SK-N-SH (cell line): ENCODE measurements around the gene TUT7. TPM values are rescaled to one million over a fixed set of nuclear protein-coding genes. Genes with fewer than 3 reads are reported as not detected.

ENCODE experiments used
- CTCF ChIA-PET: fragments of 300-600, 350-600 bp; formaldehyde crosslinking; extraction: SDS; loops from one replicate; lab custom pipeline; 2021; lab: Yijun Ruan, JAX
- POLR2A ChIA-PET: fragments of 350-600 bp; sonication (Branson Sonifier 250); formaldehyde crosslinking; extraction: SDS; loops from one replicate; lab custom pipeline; 2020; ENCODE audit warnings: antibody characterized with exemption, inconsistent platforms; lab: Yijun Ruan, JAX
- DNase-seq: peaks from one replicate; pipeline ENCODE4 v3.0.0; 2012
- H2AFZ ChIP-seq: fragments of 200-600 bp; sonication (generic); 2 replicates; pipeline ENCODE4 v1.8.1; 2016; ENCODE audit warnings: antibody characterized with exemption, mild to moderate bottlenecking, low read depth
- H3F3A ChIP-seq: fragments of 200-600 bp; sonication (generic); replicated peaks from 2 replicates; pipeline ENCODE3; 2016; ENCODE audit warnings: antibody characterized with exemption, mild to moderate bottlenecking; ENCODE audit not compliant: insufficient read depth
- H3K27ac ChIP-seq, 2 experiments: fragments of 200-500 bp in 1 of 2; fragments of 200-600 bp in 1 of 2; sonication (Bioruptor generic) in 1 of 2; sonication (generic), shearing (Covaris generic) in 1 of 2; 2 replicates each; pipeline versions ENCODE4 v1.5.1 to v1.6.1; 2014 to 2016; ENCODE audit warnings: low read depth in 2 of 2, inconsistent platforms in 1 of 2, low read length in 1 of 2, mild to moderate bottlenecking in 1 of 2, mixed read lengths in 1 of 2
- H3K27me3 ChIP-seq: fragments of 200-600 bp; sonication (generic), shearing (Covaris generic); 2 replicates; pipeline ENCODE4 v1.6.1; 2016; ENCODE audit warnings: mixed run types; ENCODE audit not compliant: insufficient read depth
- H3K36me3 ChIP-seq, 2 experiments: fragments of 200-500 bp in 1 of 2; fragments of 200-600 bp in 1 of 2; sonication (Bioruptor generic) in 1 of 2; sonication (generic) in 1 of 2; replicated peaks in 1 of 2; 2 replicates each; pipeline versions ENCODE3 to v1.5.1; 2014 to 2016; ENCODE audit warnings: low read length in 1 of 2, mild to moderate bottlenecking in 1 of 2; ENCODE audit not compliant: insufficient read depth in 2 of 2, control insufficient read depth in 1 of 2
- H3K4me1 ChIP-seq, 2 experiments: fragments of 200-500 bp in 1 of 2; fragments of 200-600 bp in 1 of 2; sonication (Bioruptor generic) in 1 of 2; sonication (generic), shearing (Covaris generic) in 1 of 2; 2 replicates each; pipeline versions ENCODE4 v1.5.1 to v1.6.1; 2014 to 2016; ENCODE audit warnings: low read depth in 1 of 2, low read length in 1 of 2, mixed run types in 1 of 2; ENCODE audit not compliant: insufficient read depth in 2 of 2, control insufficient read depth in 1 of 2
- H3K4me2 ChIP-seq: fragments of 200-600 bp; sonication (generic), shearing (Covaris generic); 2 replicates; pipeline ENCODE4 v1.6.1; 2017; ENCODE audit warnings: mixed run types
- H3K4me3 ChIP-seq, 2 experiments: fragments of 200-500 bp in 1 of 2; fragments of 200-600 bp in 1 of 2; sonication (Bioruptor generic) in 1 of 2; sonication (generic), shearing (Covaris generic) in 1 of 2; 2 replicates each; pipeline versions ENCODE4 v1.5.1 to v1.8.1; 2014 to 2016; ENCODE audit warnings: low read depth in 2 of 2, inconsistent platforms in 1 of 2, low read length in 1 of 2, mild to moderate bottlenecking in 1 of 2, mixed read lengths in 1 of 2, moderate library complexity in 1 of 2
- H3K79me2 ChIP-seq: fragments of 200-600 bp; sonication (generic); 2 replicates; pipeline ENCODE4 v1.8.1; 2017; ENCODE audit warnings: mild to moderate bottlenecking; ENCODE audit not compliant: insufficient read depth
- H3K9ac ChIP-seq: fragments of 200-600 bp; sonication (generic); 2 replicates; pipeline ENCODE4 v1.6.1; 2017; ENCODE audit warnings: mixed run types
- H3K9me2 ChIP-seq: fragments of 200-600 bp; sonication (generic); 2 replicates; pipeline ENCODE4 v1.6.1; 2017; ENCODE audit warnings: mixed run types
- H3K9me3 ChIP-seq: fragments of 200-600 bp; sonication (generic); 2 replicates; pipeline ENCODE4 v1.6.1; 2017; ENCODE audit warnings: mixed run types, mild to moderate bottlenecking, moderate library complexity
- H4K20me1 ChIP-seq: fragments of 200-600 bp; sonication (generic); 2 replicates; pipeline ENCODE4 v1.6.1; 2017; ENCODE audit warnings: mild to moderate bottlenecking, mixed run types; ENCODE audit not compliant: insufficient read depth
- ELF1 ChIP-seq: IDR thresholded peaks from 2 replicates; pipeline ENCODE4 v1.4.0; 2012
- FOXJ3 ChIP-seq: sonication (generic); formaldehyde crosslinking; IDR thresholded peaks from 2 replicates; pipeline ENCODE4 v1.5.1; 2020; ENCODE audit warnings: mild to moderate bottlenecking, missing genetic modification reagents
- FOXM1 ChIP-seq: IDR thresholded peaks from 2 replicates; pipeline ENCODE4 v1.4.0; 2012; ENCODE audit warnings: low read depth, mild to moderate bottlenecking
- GABPA ChIP-seq: IDR thresholded peaks from 2 replicates; pipeline ENCODE4 v1.4.0; 2012; ENCODE audit warnings: low read depth, mild to moderate bottlenecking
- MXI1 ChIP-seq: IDR thresholded peaks from 2 replicates; pipeline ENCODE4 v1.6.1; 2012; ENCODE audit warnings: mild to moderate bottlenecking, low read depth, low read length, improper control_type of control experiment
- POLR2AphosphoS5 ChIP-seq: IDR thresholded peaks from 2 replicates; pipeline ENCODE4 v1.6.1; 2012; ENCODE audit warnings: low read depth, low read length
- RAD21 ChIP-seq: IDR thresholded peaks from 2 replicates; pipeline ENCODE4 v1.6.1; 2012; ENCODE audit warnings: mild to moderate bottlenecking, low read length
- RCOR1 ChIP-seq: fragments of 150-350 bp; IDR thresholded peaks from 2 replicates; pipeline ENCODE4 v1.6.1; 2017; ENCODE audit warnings: antibody characterized with exemption, low read length
- TEAD4 ChIP-seq: IDR thresholded peaks from 2 replicates; pipeline ENCODE4 v1.4.0; 2012; ENCODE audit warnings: mild to moderate bottlenecking, borderline replicate concordance; ENCODE audit not compliant: insufficient read depth
- YY1 ChIP-seq: IDR thresholded peaks from 2 replicates; pipeline ENCODE4 v1.4.0; 2012; ENCODE audit warnings: low read depth, mild to moderate bottlenecking
- WGBS: methylation state at CpG from one replicate; pipeline ENCODE4 v1.1.6; 2017; ENCODE audit warnings: low lambda C conversion rate; 5-methylcytosine and 5-hydroxymethylcytosine counted together
- polyA plus RNA-seq, 3 experiments: library from polyadenylated mRNA; depleted of rRNA; stranded (reverse); fragments of >200 nt; gene quantifications; 2 replicates each; pipeline ENCODE4 v1.2.3, GENCODE V29; 2012
- TF ChIP-seq, protein P1 (sequence below): fragments of 200-600 bp; sonication (generic); IDR thresholded peaks from 2 replicates; pipeline ENCODE4 v1.6.1; 2017; ENCODE audit warnings: antibody characterized with exemption, mild to moderate bottlenecking, moderate library complexity
- TF ChIP-seq, protein P2 (sequence below): IDR thresholded peaks from 2 replicates; pipeline ENCODE4 v1.4.0; 2012; ENCODE audit warnings: low read depth, borderline replicate concordance
- TF ChIP-seq, protein P3 (sequence below): fragments of 150-350 bp; IDR thresholded peaks from 2 replicates; pipeline ENCODE4 v1.6.1; 2017; ENCODE audit warnings: antibody characterized with exemption, low read length, low read depth, borderline replicate concordance
- TF ChIP-seq, protein P4 (sequence below): IDR thresholded peaks from 2 replicates; pipeline ENCODE4 v1.6.1; 2012; ENCODE audit warnings: mild to moderate bottlenecking, low read depth, low read length, moderate library complexity

TUT7 gene
- polyA plus RNA-seq, 1 of the 3 experiments (the other 2 are of a cell fraction), result 6.7 TPM

DNA sequence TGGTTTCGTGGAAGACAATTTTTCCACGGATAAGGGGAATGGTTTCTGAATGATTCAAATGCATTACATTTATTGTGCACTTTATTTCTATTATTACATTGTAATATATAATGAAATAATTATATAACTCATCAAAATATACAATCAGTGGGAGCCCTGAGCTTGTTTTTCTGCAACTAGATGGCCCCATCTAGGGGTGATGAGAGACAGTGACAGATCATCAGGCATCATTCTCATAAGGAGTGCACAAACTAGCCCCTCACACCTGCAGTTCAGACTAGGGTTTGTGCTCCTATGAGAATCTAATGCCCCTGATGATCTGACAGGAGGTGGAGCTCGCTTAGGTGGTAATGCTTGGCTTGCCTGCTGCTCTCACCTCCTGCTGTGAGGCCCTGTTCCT lies 78.2 kb downstream of the TUT7 start:
- Histone ChIP-seq H4K20me1 (peaks cover 11% of the 10 kb centered on the region; the same call in 1 of the 2 replicates), H3K9ac (no peak overlapping the region), H3F3A (no peaks in the 10 kb centered on the region), H3K4me2 (no peak overlapping the region), H3K79me2 (peaks cover 64% of the 10 kb centered on the region), H3K9me2 (no peaks in the 10 kb centered on the region), H2AFZ (no peak overlapping the region), H3K36me3 (peaks cover 37 to 44% of the 10 kb centered on the region in 2 experiments), H3K4me3 (no peak overlapping the region), H3K4me1 (peaks cover 7 to 15% of the 10 kb centered on the region in 2 experiments; a peak in 3 of 4 replicates), H3K27ac (no peak overlapping the region), H3K27me3 (no peaks in the 10 kb centered on the region), H3K9me3 (no peaks in the 10 kb centered on the region)
- DNase-seq, result no peak
- 94% methylated on average over 3 of the region's 3 CpGs for WGBS
- POLR2A ChIA-PET, result no interaction called here
- TF ChIP-seq, protein P1, sequence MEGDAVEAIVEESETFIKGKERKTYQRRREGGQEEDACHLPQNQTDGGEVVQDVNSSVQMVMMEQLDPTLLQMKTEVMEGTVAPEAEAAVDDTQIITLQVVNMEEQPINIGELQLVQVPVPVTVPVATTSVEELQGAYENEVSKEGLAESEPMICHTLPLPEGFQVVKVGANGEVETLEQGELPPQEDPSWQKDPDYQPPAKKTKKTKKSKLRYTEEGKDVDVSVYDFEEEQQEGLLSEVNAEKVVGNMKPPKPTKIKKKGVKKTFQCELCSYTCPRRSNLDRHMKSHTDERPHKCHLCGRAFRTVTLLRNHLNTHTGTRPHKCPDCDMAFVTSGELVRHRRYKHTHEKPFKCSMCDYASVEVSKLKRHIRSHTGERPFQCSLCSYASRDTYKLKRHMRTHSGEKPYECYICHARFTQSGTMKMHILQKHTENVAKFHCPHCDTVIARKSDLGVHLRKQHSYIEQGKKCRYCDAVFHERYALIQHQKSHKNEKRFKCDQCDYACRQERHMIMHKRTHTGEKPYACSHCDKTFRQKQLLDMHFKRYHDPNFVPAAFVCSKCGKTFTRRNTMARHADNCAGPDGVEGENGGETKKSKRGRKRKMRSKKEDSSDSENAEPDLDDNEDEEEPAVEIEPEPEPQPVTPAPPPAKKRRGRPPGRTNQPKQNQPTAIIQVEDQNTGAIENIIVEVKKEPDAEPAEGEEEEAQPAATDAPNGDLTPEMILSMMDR, result peak; percentile 34
- TF ChIP-seq RAD21, result peak; percentile 57
- no peak for TF ChIP-seq MXI1
- TF ChIP-seq, all 33 proteins: peak for 2
- CTCF ChIA-PET, result interaction anchor here (0.7 to 2.9 kb wide), 6 partner anchors 10 to 334 kb away, joined by 3 to 17 read pairs (median 4); no protein-coding TSS in a partner anchor

DNA sequence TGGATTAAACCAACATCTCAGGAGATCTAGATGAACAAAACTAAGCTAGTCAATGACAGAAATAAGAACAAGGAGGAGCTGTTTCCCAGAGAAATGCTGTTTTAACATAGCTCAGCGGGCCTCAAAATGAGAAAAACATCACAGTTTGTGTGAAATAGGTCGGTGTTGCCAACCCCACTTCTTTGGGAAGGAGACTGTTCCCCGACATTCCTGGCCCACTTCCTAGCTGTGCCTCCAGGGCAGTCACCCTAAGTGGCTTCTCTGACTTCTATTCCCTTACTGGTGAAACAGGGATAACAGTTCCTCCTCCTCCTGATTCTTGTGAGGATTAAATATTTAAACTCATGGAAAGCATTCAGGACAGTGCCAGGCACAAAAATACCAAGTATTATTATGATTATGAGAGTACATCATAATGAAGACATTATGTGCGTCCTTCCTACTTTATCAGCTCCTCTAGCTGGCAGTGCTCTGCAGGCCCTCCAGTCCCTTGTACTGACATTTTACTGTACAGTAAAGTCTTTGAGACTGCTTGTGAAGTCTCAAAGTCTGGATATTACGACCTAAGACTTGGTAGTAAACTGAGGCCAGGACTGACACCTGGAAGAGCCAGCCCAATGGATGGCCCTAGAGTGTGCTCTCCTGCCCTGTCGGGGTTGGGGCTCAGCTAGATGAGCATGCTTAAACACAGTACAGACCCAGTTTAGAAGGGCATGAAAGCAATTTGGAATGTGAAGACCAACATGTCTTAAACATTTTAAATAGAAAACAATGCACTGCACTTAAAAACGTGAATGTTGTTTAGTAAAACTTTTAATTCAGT lies 79.2 kb downstream of the TUT7 start:
- 82% methylated on average over 7 of the region's 7 CpGs for WGBS
- H3K36me3 ChIP-seq, result peaks cover 37 to 45% of the 10 kb centered on the region in 2 experiments
- peaks cover 11% of the 10 kb centered on the region; the same call in 1 of the 2 replicates for H4K20me1 ChIP-seq
- H2AFZ ChIP-seq, result no peak overlapping the region
- no peak overlapping the region for H3K9ac ChIP-seq
- no peak overlapping the region for H3K4me2 ChIP-seq
- no peaks in the 10 kb centered on the region for H3K9me2 ChIP-seq
- ChIA-PET CTCF (interaction anchor here (0.7 to 2.9 kb wide), 6 partner anchors 9 to 229 kb away, joined by 3 to 17 read pairs (median 4); no protein-coding TSS in a partner anchor), POLR2A (no interaction called here)
- no peaks in the 10 kb centered on the region for H3K9me3 ChIP-seq
- no peak for DNase-seq
- H3K4me1 ChIP-seq, result peaks cover 0 to 10% of the 10 kb centered on the region in 2 experiments; a peak in 3 of 4 replicates
- no peak overlapping the region for H3K27ac ChIP-seq
- no peak overlapping the region for H3K4me3 ChIP-seq
- H3K79me2 ChIP-seq, result peaks cover 54% of the 10 kb centered on the region
- TF ChIP-seq, protein P2, sequence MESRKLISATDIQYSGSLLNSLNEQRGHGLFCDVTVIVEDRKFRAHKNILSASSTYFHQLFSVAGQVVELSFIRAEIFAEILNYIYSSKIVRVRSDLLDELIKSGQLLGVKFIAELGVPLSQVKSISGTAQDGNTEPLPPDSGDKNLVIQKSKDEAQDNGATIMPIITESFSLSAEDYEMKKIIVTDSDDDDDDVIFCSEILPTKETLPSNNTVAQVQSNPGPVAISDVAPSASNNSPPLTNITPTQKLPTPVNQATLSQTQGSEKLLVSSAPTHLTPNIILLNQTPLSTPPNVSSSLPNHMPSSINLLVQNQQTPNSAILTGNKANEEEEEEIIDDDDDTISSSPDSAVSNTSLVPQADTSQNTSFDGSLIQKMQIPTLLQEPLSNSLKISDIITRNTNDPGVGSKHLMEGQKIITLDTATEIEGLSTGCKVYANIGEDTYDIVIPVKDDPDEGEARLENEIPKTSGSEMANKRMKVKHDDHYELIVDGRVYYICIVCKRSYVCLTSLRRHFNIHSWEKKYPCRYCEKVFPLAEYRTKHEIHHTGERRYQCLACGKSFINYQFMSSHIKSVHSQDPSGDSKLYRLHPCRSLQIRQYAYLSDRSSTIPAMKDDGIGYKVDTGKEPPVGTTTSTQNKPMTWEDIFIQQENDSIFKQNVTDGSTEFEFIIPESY, result no peak
- TF ChIP-seq, protein P3, sequence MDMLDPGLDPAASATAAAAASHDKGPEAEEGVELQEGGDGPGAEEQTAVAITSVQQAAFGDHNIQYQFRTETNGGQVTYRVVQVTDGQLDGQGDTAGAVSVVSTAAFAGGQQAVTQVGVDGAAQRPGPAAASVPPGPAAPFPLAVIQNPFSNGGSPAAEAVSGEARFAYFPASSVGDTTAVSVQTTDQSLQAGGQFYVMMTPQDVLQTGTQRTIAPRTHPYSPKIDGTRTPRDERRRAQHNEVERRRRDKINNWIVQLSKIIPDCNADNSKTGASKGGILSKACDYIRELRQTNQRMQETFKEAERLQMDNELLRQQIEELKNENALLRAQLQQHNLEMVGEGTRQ, result no peak
- TF ChIP-seq YY1 (no peak), GABPA (no peak), FOXJ3 (CRISPR knock-in tag) (no peak), POLR2AphosphoS5 (no peak), ELF1 (no peak), TEAD4 (no peak), FOXM1 (no peak), RCOR1 (no peak)
- TF ChIP-seq, protein P4, sequence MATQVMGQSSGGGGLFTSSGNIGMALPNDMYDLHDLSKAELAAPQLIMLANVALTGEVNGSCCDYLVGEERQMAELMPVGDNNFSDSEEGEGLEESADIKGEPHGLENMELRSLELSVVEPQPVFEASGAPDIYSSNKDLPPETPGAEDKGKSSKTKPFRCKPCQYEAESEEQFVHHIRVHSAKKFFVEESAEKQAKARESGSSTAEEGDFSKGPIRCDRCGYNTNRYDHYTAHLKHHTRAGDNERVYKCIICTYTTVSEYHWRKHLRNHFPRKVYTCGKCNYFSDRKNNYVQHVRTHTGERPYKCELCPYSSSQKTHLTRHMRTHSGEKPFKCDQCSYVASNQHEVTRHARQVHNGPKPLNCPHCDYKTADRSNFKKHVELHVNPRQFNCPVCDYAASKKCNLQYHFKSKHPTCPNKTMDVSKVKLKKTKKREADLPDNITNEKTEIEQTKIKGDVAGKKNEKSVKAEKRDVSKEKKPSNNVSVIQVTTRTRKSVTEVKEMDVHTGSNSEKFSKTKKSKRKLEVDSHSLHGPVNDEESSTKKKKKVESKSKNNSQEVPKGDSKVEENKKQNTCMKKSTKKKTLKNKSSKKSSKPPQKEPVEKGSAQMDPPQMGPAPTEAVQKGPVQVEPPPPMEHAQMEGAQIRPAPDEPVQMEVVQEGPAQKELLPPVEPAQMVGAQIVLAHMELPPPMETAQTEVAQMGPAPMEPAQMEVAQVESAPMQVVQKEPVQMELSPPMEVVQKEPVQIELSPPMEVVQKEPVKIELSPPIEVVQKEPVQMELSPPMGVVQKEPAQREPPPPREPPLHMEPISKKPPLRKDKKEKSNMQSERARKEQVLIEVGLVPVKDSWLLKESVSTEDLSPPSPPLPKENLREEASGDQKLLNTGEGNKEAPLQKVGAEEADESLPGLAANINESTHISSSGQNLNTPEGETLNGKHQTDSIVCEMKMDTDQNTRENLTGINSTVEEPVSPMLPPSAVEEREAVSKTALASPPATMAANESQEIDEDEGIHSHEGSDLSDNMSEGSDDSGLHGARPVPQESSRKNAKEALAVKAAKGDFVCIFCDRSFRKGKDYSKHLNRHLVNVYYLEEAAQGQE, result no peak
- no peaks in the 10 kb centered on the region for H3F3A ChIP-seq
- H3K27me3 ChIP-seq, result no peaks in the 10 kb centered on the region
